K562 (cell line): ENCODE data around the gene SLC4A2. TPM values are rescaled to one million over a fixed set of nuclear protein-coding genes. Genes with fewer than 3 reads are reported as not detected.

Experiments used
- ARID2 ChIP-seq: fragments of 450-650 bp; IDR thresholded peaks from 2 replicates; pipeline ENCODE4 v1.6.1; 2017; ENCODE audit warnings: antibody characterized with exemption, mild to moderate bottlenecking
- BCL6 ChIP-seq: fragments of 250-450 bp; sonication (Bioruptor Pico); IDR thresholded peaks from 2 replicates; pipeline ENCODE4 v1.4.0; 2020
- DMBX1 ChIP-seq: fragments of 250-450 bp; sonication (Bioruptor Pico); IDR thresholded peaks from 2 replicates; pipeline ENCODE4 v1.8.0; 2022; ENCODE audit warnings: inconsistent platforms, mild to moderate bottlenecking, moderate library complexity, borderline replicate concordance
- FOXA3 ChIP-seq, 2 experiments: fragments of 450-650 bp in 1 of 2; sonication (generic) in 1 of 2; formaldehyde crosslinking; IDR thresholded peaks in 1 of 2; conservative IDR thresholded peaks in 1 of 2; 2 replicates each; pipeline versions ENCODE4 v1.4.0 to v1.8.0; 2020 to 2022; ENCODE audit warnings: mild to moderate bottlenecking in 2 of 2, missing genetic modification reagents in 1 of 2
- HDGF ChIP-seq: fragments of 450-650 bp; IDR thresholded peaks from 2 replicates; pipeline ENCODE4 v1.6.1; 2016
- HNRNPK ChIP-seq: fragments of 200-400 bp; formaldehyde crosslinking; IDR thresholded peaks from one replicate; pipeline ENCODE4 v1.6.1; 2018; ENCODE audit warnings: mild to moderate bottlenecking, low read depth, low read length; ENCODE audit not compliant: poor library complexity, severe bottlenecking
- IFI16 ChIP-seq: fragments of 250-450 bp; sonication (Bioruptor Pico); IDR thresholded peaks from 2 replicates; pipeline ENCODE4 v2.1.2; 2022; ENCODE audit warnings: mild to moderate bottlenecking, inconsistent platforms
- KLF1 ChIP-seq: fragments of 450-650 bp; IDR thresholded peaks from 2 replicates; pipeline ENCODE4 v1.6.1; 2016; ENCODE audit warnings: missing genetic modification characterization, missing compliant biosample characterization
- NEUROD1 ChIP-seq: fragments of 150-350 bp; IDR thresholded peaks from 2 replicates; pipeline ENCODE4 v1.6.1; 2014; ENCODE audit warnings: borderline replicate concordance, low read length, low read depth; ENCODE audit not compliant: partially characterized antibody
- RBBP5 ChIP-seq: fragments of 200-600 bp; sonication (generic); IDR thresholded peaks from 2 replicates; pipeline ENCODE4 v1.6.1; 2012; ENCODE audit warnings: borderline replicate concordance, mild to moderate bottlenecking, low read length, control low read depth, inconsistent platforms; ENCODE audit not compliant: insufficient read depth, poor library complexity, severe bottlenecking
- RBM34 ChIP-seq: fragments of 200-400 bp; formaldehyde crosslinking; IDR thresholded peaks from 2 replicates; pipeline ENCODE4 v1.6.1; 2018; ENCODE audit warnings: low read length, borderline replicate concordance; ENCODE audit not compliant: insufficient read depth
- SIN3A ChIP-seq, 2 experiments: fragments of 150-350 bp in 1 of 2; IDR thresholded peaks; 2 replicates each; pipeline ENCODE4 v1.6.1; 2011 to 2016; ENCODE audit warnings: borderline replicate concordance in 2 of 2, low read depth in 2 of 2, low read length in 2 of 2, mild to moderate bottlenecking in 2 of 2, moderate library complexity in 2 of 2; ENCODE audit not compliant: control insufficient read depth in 1 of 2
- ZNF766 ChIP-seq: fragments of 200-800 bp; sonication (Bioruptor generic); conservative IDR thresholded peaks from 2 replicates; pipeline ENCODE4 v1.6.1; 2016; ENCODE audit warnings: missing genetic modification characterization, missing compliant biosample characterization
- polyA plus RNA-seq, 8 experiments: library from polyadenylated mRNA; depleted of rRNA in 4 of 8; stranded (reverse) in 5 of 8; unstranded in 3 of 8; fragments of >200 nt; fragmentation: Nextera tagmentation in 2 of 8; fragmentation: Illumina TruSeq in 1 of 8; extraction: Ambion mirVana in 2 of 8; extraction: Trizol in 1 of 8; gene quantifications; 2 replicates each; pipeline versions ENCODE4 v1.2.1 to v1.2.3, GENCODE V29; 2011 to 2014; ENCODE audit warnings: inconsistent platforms in 1 of 8, missing spikeins in 1 of 8
- total RNA-seq, 7 experiments: library from RNA; depleted of rRNA in 6 of 7; stranded (reverse); fragments of >200 nt in 6 of 7; fragmentation: Illumina TruSeq in 2 of 7; extraction: Trizol in 2 of 7; gene quantifications; 2 replicates each; pipeline versions ENCODE4 v1.2.1 to v1.2.3, GENCODE V29; 2011 to 2021; ENCODE audit warnings: low replicate concordance in 1 of 7
- TF ChIP-seq, protein P1 (sequence below): fragments of 250-450 bp; sonication (Bioruptor Pico); IDR thresholded peaks from 2 replicates; pipeline ENCODE4 v1.5.1; 2021; ENCODE audit warnings: mild to moderate bottlenecking
- TF ChIP-seq, protein P2 (sequence below): sonication (generic); formaldehyde crosslinking; IDR thresholded peaks from 2 replicates; pipeline ENCODE4 v1.8.0; 2022; ENCODE audit warnings: mild to moderate bottlenecking, missing genetic modification reagents, borderline replicate concordance
- TF ChIP-seq, protein P3 (sequence below): fragments of 250-450 bp; sonication (Bioruptor Pico); IDR thresholded peaks from 2 replicates; pipeline ENCODE4 v1.6.1; 2021; ENCODE audit warnings: mild to moderate bottlenecking

Gene SLC4A2
- total and polyA plus RNA-seq, 9 of the 15 experiments (the other 6 are each of a cell fraction or from before 2014, with no cell fraction given): 11.4 to 375 (median 130) TPM

DNA sequence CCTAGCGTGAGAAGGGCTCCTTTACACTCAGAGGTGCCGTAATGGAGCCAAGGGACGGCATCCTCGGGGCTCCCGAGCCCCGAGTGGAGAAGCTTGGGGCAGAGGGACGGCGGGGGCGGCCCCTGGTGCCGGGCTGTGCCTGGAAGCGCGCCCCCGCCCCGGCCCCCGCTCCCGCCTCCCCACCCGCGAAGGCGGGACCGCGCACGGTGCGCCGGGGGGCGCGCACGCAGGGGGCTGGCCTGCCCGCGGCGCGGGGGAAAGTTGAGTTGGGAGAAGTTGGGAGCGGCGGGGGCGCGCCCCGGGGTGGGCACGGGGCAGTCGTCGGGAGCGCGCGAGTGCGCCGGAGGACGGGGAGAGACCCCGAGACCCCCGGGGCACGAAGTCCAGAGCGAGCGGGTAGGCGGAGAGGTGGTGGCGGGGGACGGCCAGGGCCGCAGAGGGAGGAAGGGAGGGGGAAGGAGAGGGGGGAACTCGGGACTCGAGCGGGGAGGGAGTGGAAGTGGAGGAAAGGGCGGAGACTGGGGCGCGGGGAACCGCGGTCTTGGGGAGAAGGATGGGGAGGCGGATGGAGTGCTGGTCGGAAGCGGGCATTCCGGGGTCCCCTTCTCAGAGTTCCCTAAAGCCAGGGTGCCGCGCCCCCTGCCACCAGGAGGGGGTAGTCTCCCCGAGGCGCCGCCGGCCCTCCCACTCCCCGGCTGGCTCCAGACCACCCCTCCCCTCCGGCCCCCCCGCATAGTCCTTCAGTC is at the start of gene SLC4A2 (continued):
- TF ChIP-seq RBBP5 (no peak), IFI16 (CRISPR knock-in tag) (no peak), RBM34 (no peak), ZNF766 (CRISPR knock-in tag) (peak; percentile 99), SIN3A (IDR thresholded peaks at IDR 0.05; ENCODE audit: borderline replicate concordance in 2 of 2, control insufficient read depth in 1 of 2, low read depth in 2 of 2, low read length in 2 of 2) (peak; percentile 42 to 53; a peak in 1 of 4 replicates), DMBX1 (CRISPR knock-in tag) (peak; percentile 67), KLF1 (no peak), NEUROD1 (peak; percentile 7), HDGF (no peak), HNRNPK (peak; percentile 38), ARID2 (0 out of 2 replicates have a peak, but pooled peaks have one; percentile 5), FOXA3 (CRISPR knock-in tag; conservative IDR thresholded peaks at IDR 0.05 in 1 of 2, IDR thresholded peaks at IDR 0.05 in 1 of 2) (no peak), BCL6 (CRISPR knock-in tag) (no peak)
- TF ChIP-seq, protein P1, sequence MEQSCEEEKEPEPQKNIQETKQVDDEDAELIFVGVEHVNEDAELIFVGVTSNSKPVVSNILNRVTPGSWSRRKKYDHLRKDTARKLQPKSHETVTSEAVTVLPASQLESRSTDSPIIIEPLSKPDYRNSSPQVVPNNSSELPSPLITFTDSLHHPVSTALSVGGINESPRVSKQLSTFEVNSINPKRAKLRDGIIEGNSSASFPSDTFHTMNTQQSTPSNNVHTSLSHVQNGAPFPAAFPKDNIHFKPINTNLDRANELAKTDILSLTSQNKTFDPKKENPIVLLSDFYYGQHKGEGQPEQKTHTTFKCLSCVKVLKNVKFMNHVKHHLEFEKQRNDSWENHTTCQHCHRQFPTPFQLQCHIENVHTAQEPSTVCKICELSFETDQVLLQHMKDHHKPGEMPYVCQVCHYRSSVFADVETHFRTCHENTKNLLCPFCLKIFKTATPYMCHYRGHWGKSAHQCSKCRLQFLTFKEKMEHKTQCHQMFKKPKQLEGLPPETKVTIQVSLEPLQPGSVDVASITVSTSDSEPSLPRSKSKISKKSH (CRISPR knock-in tag): no peak
- TF ChIP-seq, protein P2, sequence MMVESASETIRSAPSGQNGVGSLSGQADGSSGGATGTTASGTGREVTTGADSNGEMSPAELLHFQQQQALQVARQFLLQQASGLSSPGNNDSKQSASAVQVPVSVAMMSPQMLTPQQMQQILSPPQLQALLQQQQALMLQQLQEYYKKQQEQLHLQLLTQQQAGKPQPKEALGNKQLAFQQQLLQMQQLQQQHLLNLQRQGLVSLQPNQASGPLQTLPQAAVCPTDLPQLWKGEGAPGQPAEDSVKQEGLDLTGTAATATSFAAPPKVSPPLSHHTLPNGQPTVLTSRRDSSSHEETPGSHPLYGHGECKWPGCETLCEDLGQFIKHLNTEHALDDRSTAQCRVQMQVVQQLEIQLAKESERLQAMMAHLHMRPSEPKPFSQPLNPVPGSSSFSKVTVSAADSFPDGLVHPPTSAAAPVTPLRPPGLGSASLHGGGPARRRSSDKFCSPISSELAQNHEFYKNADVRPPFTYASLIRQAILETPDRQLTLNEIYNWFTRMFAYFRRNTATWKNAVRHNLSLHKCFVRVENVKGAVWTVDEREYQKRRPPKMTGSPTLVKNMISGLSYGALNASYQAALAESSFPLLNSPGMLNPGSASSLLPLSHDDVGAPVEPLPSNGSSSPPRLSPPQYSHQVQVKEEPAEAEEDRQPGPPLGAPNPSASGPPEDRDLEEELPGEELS (CRISPR knock-in tag): no peak
- TF ChIP-seq, protein P3, sequence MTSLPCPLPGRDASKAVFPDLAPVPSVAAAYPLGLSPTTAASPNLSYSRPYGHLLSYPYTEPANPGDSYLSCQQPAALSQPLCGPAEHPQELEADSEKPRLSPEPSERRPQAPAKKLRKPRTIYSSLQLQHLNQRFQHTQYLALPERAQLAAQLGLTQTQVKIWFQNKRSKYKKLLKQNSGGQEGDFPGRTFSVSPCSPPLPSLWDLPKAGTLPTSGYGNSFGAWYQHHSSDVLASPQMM: no peak
